GM21825 (cell line): Measurements from ENCODE around the gene IQCK.

Experiments used
- ATAC-seq: cut with Tn5 transposase; IDR thresholded peaks from one replicate; pipeline ENCODE4 v1.9.1; 2021; ENCODE audit warnings: mild to moderate bottlenecking, moderate library complexity; ENCODE audit not compliant: unreplicated experiment

Gene IQCK

DNA sequence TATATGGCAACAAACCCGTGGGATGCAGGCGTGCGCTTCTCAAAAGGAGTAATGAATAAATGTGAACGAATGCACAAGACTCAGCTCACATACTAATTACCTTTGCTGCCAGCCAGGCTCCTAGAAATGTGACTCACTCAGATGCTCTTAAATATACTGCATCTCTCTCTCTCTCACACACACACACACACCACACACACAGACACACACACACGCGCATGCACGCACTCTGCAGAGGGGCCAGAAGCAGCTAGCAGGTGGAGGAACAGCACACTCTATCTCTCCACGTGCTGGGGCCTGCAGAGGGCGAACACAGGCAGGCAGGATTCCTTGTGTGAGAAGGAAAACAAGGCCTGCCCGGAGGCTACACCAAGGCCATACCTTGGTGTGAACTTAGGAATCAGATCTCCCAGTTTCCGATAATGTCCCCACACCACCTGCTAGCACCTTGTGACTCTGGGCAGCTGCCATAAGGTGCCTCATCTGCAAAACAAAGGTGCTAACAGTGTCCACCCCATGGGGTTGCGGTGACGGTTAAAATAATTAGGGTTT is 161.2 kb downstream of the IQCK start:
- no peak for ATAC-seq

DNA sequence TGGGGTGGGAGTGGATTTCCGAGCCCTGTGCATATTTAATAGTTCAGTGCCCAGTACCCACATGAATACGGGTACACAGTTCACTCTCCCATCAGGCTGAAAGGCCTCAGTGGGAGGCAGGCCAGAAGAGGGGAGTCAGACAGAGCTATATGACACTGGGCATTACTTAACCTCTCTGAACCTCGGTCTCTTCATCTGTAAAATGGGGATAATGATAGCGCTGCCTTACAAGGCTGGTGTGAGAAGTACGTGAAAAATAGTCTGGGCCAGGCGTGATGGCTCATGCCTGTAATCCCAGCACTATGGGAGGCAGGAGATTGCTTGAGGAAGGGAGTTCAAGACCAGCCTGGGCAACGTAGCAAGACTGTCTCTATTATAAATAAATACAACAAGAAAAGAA is 163.0 kb downstream of the IQCK start:
- ATAC-seq = no peak

DNA sequence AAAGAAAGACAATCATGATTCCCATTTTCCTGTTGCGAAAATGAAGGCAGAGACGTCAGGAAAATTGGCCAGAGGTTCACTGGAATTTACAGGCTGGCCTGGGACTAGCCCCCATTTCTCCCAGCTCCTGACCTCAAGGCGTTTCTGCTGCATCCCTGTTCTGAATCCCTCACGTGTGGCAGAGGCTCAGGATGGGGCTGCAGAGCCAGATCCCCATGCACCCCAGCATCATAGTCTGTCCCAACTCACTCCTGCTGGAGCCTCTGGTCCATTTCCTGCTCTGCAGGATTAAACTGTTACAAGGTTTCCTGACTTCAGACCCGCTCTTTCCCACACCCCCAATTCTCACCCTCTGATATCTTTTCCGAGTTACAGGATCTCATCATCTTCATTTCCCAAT is 163.7 kb downstream of the IQCK start:
- no peak for ATAC-seq

DNA sequence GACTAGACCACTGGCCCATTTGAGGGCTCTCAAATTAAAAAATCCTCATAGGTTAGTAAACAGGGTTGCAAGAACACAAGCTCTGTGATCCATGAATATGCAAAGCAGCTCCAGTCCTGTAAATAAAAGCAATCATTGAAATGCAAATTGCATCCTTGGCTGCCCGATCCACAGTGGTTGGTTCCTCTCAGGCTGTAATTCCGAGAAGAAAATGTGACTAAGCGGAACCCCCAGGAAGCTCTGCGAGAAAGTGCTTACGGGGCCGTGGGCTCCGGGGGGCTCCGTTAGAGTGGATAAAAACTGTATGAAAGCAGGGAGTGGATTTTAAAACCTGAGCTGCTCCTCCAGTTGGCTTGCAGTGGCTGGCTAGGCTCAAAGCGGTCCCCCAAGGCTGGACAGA is 164.1 kb downstream of the IQCK start:
- no peak for ATAC-seq

DNA sequence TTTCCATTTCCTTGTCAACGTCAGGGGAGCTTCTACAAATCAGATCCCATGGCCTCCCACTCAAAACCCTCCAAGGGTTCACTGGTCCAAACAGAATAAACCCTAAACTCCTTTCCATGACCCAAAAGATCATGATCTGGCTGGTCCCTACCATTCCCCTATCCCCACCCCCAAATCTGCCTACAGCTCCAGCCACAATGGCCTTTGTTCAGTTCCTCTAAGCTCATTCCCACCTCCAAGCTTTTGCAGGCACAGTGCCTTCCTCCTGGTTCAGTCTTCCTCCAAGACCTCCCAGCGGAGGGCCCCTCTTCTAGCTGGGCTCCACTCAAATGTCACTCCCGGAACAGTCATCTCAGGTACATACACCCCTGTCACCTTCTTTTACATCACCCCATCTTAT is 164.6 kb downstream of the IQCK start:
- no peak for ATAC-seq

DNA sequence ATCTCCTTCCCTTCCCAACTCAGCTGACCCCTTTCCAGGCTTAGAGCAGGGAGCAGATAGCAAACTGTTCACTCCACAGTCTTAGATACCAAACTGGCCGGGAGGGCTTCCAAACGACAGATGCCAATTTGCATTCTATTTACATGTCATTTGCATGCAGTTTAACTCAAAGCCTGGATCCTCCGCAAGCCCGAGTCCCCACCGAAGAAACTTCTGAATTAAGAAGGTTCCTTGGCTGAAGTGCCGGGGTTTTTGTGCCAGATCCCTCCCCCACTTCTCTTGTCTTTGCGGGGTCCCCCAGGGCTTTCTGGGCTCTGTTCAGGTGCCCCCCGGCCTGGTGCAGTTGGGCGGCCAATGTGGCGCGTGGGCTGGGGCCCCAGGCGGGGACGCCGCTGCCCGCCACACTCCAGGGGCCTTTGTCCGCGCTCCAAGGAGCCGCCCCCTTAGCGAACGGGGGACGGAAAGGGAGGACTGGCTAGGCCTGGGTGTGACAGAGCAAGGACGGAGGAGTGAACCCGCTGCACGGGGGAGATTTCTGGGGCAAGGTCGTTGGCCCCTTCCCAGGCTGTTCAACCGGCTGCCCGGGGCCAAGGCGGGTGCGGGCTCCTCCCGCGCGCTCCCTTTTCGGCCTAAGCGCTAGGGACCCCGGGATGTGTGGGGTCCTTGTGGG is 165.4 kb downstream of the IQCK start:
- ATAC-seq = no peak

DNA sequence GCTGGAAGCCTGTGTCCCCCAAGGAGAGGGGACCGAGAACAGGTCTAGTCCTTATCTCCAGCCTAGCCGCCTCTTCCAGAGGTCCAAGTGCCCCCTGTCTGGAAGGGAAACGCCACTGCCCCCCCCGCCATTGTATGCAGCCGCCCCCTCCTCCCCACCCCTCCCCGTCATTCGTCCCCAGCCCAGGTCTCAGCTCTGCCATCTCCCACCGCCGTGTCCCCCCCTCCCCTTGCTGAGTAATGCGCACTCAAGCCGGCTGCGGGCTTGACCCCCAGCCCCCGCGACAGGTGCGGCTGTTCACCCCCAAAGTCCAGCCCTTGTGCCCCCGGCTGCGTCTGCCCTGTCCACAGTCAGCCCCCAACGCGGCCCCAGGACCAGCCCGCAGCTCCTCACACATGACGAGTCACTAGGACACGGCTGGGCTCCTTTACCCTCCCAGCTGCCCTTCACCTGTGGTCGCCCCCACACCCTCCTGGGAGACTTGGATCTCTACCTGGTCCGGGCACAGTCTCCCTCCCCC is 166.0 kb downstream of the IQCK start:
- no peak for ATAC-seq

DNA sequence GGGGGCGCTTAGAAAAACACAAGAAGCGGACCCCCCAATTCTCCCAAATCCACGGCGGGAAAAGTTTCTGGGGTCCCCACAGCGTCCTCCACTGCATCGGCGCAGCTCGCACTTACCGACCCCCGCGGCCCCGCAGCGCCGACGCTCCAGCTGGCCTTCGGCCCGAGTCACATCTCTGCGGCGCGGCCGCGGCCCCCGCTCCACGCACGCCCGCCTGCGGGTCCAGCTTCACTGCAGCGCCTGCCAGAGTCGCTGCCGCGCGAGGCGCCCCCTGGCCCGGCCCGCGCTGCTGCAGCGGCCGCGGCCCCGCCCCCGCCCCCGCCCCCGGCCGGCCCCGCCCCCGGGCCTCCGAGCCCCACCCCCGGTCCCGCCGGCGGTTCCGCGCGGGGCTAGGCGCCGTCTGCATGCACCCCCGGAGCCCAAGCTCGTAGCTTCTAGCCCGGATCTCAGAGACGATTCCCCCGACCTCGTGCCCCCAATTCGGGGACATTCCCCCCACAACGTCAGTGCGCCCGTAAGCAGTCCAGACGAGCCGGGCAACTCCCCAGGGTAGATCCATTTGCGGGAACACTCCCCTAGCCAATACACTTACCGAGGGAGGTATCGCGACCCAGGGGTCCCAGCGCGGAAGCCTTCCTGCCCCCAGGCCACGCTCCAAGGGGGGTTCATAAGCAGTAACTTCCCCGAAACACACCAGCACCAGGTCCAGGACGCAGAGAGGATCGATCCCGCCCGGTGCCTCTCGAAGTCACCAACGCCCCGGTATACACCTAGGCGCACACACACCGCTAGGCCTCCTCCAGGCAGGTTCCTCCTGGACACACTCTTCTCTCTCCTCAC is 166.8 kb downstream of the IQCK start, which contains the start of gene GPRC5B:
Gene GPRC5B (minus strand): TSS at position 238 of the 840 bp plus-strand sequence. CDS start 12,003 bp downstream, outside the sequence.
- no peak for ATAC-seq

DNA sequence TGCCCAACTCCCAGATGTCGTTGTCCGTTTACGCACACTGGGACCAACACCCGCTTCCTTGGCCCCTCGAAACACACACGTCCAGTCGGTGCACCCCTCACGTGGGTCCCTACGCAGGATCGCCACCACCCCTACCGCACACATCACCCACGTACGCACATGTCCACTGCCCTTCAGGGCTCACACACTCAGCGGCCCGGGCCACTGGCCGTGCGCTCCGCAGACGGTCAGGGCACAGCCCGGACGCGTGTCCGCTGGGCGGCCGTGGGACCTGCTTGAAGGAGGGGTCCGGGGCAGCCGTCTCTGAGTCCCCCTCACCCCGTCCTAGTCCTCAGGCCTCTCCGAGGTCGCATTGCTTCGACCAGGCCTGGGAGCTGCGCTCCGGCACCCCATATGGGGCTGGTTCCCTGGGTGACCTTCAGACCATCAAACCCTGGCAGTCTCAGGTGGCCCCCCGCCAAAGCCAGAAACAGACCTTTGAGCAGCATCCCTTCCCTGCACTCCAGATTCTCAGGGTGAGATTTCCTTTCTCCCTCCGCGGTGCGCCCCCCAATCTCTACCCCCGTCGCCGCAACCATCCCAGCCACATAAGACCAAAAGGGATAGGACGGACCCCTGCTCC is 167.5 kb downstream of the IQCK start:
- no peak for ATAC-seq

DNA sequence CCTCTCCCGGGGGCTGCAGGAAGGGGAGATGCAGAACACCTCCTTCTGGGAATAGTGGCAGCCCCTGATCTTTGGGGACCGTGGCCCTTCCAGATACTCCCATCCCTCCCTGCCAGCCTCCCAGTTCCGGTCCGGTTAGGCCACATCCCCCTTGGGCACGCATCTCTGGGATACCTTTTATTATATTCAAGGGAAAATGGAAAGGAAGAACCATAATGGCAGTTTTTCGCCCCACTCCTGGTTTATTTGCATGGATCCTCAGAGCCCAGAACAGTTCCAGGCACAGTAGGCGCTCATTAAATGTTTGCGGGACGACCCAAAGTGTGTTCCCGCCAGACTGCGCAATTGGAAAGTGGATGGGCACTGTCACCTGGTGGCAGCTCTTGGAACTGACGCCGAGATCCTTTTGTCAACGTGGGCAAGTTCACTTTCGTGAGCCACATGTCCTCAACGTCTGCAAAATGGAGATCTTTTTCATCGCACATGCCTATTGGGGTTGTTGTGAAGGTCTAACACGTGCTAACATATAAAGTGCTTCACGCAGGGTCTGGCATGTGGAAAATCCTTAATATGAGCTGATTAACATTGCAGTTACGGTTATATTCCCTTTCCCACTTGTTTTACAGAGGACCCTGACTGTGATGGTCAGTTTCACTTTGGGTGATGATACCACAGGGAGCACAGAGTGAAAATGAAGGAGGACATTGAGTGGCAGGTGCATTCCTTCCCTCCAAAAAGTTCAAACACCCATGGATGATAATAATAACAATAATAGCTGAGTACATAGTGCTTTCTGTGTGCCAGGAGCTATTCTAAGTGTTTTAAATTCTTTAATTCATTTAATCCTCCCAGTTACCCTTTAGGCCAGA is 168.2 kb downstream of the IQCK start:
- peak; percentile 50 for ATAC-seq

DNA sequence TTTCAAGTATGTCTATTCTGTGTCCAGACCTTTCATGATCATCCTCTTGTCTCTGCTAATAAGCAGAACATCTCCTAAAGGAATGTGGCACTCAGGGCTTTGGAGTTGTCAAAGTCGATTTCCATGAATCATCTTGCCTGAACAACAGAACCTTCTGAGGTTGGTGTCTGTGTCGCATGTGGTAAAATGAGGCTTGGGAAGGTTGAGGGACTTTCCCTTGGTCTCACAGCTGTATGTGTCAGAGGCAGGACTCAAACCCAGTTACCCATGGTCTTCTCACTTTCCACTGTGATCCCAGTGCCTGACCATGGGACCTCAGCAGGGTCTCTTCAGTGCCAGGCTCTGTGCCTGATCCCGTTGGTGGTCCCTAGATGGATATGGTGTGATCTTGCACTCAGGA is 170.8 kb downstream of the IQCK start:
- no peak for ATAC-seq

DNA sequence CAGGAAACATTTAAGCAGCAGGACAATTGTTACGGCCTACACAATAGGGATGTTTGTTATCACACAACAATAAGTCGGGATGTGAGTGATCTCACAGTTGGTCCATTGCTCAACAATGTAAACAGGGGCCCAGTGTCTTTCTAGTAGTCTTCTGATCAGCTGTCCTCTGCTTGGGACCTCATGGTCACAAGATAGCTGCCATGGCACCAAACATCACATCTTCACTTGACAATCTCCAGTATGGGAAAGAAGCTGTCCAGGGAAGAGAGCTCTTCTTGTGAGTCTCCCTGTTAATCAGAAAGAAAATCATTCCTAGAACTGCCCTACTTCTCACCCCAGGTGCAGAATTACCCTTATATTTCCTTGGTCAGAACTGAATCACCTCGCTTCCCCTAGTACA is 172.8 kb downstream of the IQCK start:
- no peak for ATAC-seq

DNA sequence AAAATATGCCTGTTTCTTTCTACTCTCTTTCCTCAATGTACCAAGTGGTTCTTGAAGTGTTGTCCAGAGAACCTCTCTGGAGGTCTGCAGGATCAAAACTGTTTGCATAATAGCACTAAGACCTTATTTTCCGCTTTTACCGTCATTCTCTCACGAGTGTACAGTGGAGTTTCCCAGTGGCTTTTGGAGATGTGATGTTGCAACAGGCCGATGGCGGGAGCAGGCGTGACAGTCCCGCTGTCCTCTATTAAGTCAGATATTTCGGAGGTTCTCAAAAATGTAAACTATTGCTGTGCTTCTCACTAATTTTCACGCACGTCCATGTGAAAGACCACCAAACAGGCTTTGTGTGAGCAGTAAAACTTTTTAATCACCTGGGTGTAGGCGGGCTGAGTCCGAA is 174.8 kb downstream of the IQCK start:
- no peak for ATAC-seq

DNA sequence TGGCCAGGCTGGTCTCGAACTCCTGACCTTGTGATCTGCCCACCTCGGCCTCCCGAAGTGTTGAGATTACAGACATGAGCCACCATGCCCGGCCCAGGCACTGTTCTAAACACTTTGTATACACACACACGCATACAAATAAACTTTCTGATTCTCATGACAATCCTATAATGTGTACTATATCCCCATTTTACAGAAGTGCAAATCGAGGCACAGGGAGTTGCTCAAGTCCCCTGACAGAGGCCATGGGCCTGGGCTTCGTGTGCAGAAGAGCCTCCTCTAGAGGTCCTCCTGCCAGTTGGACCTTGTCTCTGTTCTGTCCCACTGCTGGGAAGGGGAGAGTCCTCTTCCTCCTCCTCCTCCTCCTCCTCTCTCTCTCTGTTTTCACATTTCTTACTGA is 176.5 kb downstream of the IQCK start:
- no peak for ATAC-seq

DNA sequence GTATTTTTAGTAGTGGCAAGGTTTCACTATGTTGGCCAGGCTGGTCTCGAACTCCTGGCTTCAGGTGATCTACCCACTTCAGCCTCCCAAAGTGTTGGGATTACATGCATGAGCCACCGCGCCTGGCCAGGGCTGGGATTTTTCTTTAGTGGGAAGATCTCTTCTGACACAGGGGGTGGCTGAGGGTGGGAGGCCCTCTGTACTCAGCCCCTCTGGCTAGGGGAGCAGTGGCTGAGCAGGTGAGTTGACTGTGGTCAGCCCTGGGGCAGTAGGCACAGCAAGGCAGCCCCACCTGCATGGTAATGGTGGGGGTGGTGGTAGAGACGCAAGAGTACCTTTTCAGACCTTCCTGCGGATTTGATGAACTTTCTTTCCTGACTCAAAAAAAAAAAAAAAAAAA is 178.9 kb downstream of the IQCK start:
- ATAC-seq = no peak

DNA sequence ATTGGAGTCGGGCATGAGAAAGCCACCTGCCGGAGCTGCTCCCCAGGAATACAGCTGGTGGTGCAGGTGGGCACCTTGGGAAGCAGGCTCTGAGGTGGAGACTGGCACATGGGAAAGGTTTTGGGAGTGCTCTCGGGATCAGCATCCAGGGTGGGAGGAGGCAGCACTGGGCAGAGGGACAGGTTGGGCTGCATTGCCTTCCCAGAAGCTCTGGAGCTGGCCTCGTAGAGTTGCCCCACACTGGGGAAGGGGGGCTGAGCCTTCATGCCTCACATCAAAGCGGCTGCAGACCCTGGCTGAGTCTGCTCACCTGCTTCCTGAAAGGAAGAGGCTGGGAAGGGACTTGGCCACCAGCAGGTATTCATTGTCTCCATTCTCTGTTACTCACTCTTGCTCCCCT is 180.1 kb downstream of the IQCK start:
- ATAC-seq = no peak

DNA sequence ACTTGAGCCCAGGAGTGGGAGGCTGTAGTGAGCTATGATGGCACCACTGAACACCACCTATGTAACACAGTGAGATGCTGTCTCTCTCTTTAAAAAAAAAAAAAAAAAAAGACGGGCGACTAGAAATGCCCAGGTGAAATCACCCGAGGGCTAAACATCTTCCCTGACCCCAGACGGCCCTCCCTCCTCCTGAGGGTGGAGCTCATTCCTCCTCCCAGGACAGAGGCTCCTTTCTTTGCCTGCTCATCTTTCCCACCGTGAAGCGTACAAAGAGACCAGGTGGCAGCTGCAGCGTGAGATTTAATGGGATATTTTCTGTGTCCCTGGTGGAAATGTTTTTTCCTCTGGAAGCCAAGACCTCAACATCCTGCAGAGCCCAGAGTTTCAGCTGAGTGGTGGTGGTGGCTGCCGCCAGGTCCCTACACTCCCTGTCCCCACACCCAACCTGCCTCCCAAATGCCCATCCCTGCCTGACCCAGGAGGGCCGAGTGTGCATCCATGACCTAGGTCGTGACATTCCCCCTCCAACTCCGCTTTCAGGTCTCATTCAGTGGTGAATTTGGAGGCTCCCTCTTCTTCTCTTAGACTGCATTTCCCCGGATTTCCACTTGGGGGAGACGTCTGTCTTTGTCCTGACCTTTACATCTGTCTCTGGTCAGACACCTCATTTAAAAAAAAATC is 181.0 kb downstream of the IQCK start:
- ATAC-seq = no peak

DNA sequence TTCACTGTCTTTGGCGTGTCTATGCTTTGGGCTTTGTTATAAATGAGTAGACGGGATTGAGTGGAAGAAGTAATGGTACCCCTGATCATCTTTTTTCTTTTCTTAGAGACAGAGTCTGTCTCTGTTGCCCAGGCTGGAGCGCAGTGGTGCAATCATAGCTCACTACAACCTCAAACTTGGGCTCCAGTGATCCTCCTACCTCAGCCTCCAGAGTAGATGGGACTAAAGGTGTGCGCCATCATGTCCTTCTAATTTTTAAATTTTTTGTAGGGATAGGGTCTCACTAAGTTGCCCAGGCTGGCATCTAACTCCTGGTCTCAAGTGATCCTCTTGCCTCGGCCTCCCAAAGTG is 181.5 kb downstream of the IQCK start:
- ATAC-seq = no peak

DNA sequence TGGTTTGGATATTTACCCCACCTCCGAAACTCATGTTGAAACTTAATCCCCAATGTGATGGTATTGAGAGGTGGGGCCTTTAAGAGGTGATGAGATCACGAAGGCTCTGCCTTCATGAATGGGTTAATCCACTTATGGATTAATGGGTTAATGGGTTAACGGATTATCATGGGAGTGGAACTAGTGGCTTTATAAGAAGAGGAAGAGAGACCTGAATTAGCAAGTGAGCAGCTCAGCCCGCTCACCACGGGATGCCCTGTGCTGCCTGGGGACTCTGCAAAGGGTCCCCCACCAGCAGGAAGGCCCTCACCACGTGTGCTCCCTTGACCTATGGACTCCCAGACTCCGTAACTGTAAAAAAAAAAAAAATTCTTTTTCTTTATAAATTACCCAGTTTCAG is 183.1 kb downstream of the IQCK start:
- no peak for ATAC-seq
